Body of pancreas (tissue), 4 donors: ENCODE data around the gene XCR1. TPM values are rescaled to one million over a fixed set of nuclear protein-coding genes. Genes with fewer than 3 reads are reported as not detected.
"Not testable (repeated sequence)": the region's sequence is repeated elsewhere in the genome, so short reads cannot be mapped to it uniquely, and the experiment has no call there.

Source experiments
- ATAC-seq: fragments of 150-250 bp; one replicate; pipeline ENCODE4 v1.9.1; 2016
- DNase-seq, 4 donors: peaks; one replicate each; pipeline ENCODE4 v3.0.0-alpha.2; 2019
- H3K27ac ChIP-seq, 4 donors: fragments of 200-600 bp; sonication (generic); 1 replicate in 3 of 4; 2 replicates in 1 of 4; pipeline versions ENCODE4 v1.5.1 to v1.6.1; 2016 to 2019; ENCODE audit warnings: mild to moderate bottlenecking in 1 of 4, mixed read lengths in 1 of 4, moderate library complexity in 1 of 4
- H3K27me3 ChIP-seq, 2 donors: fragments of 200-600 bp; sonication (generic); one replicate each; pipeline ENCODE4 v1.6.0; 2016; ENCODE audit warnings: mild to moderate bottlenecking in 1 of 2
- H3K36me3 ChIP-seq, 2 donors: fragments of 200-600 bp; sonication (generic); replicated peaks in 1 of 2; 2 replicates each; pipeline ENCODE4 v1.5.1; 2016; ENCODE audit warnings: low read depth in 2 of 2; ENCODE audit not compliant: insufficient read depth in 1 of 2
- H3K4me1 ChIP-seq: fragments of 200-600 bp; sonication (generic); one replicate; pipeline ENCODE4 v1.6.0; 2016
- H3K4me3 ChIP-seq, 2 donors: fragments of 200-600 bp; sonication (generic); 1 replicate in 1 of 2; 2 replicates in 1 of 2; pipeline ENCODE4 v1.5.1; 2016 to 2019
- H3K9me3 ChIP-seq, 3 donors: fragments of 200-600 bp; sonication (generic); 1 replicate in 2 of 3; 2 replicates in 1 of 3; pipeline ENCODE4 v1.5.1; 2016
- CTCF ChIP-seq, 7 experiments: fragments of 450-650 bp in 4 of 7; fragments of 200-600 bp in 3 of 7; sonication (generic) in 3 of 7; IDR thresholded peaks; one replicate each; pipeline ENCODE4 v1.5.1; 2016 to 2019; ENCODE audit warnings: antibody characterized with exemption in 7 of 7
- POLR2A ChIP-seq, 3 donors: fragments of 450-650 bp; IDR thresholded peaks; one replicate each; pipeline ENCODE4 v1.6.1; 2016; ENCODE audit warnings: antibody characterized with exemption in 3 of 3, mild to moderate bottlenecking in 2 of 3
- WGBS, 2 donors: methylation state at CpG; one replicate each; pipeline ENCODE4 v1.1.5; 2017; 5-methylcytosine and 5-hydroxymethylcytosine counted together
- intact Hi-C: fragments of 100-400 bp; cut with DNase I; formaldehyde crosslinking; loops from one replicate; pipeline ENCODE4 v1.15.1; 2023
- total RNA-seq, 2 donors: library from RNA; depleted of rRNA; stranded (reverse); fragments of >200 nt; gene quantifications; one replicate each; pipeline ENCODE4 v1.1.0, GENCODE V29; 2016

XCR1 gene
- total RNA-seq, 2 donors from 2014 or later, result not detected

GRCh38 chr3:46010519-46011113, 16.7 kb downstream of the XCR1 start:
- DNase-seq (no peak), ATAC-seq (no peak)

GRCh38 chr3:46008058-46008457, 19.2 kb downstream of the XCR1 start:
- ATAC-seq, result no peak
- Histone ChIP-seq H3K27ac (no peak overlapping the region), H3K9me3 (no peaks in the 10 kb centered on the region), H3K27me3 (no peaks in the 10 kb centered on the region), H3K4me3 (no peak overlapping the region), H3K4me1 (no peaks in the 10 kb centered on the region), H3K36me3 (no peaks in the 10 kb centered on the region)
- WGBS, 2 donors, result 79 to 86% methylated on average over 6 of the region's 6 CpGs
- no peak for DNase-seq
- intact Hi-C loops, result no loop called here
- TF ChIP-seq POLR2A (IDR thresholded peaks at IDR 0.05) (no peak), CTCF (IDR thresholded peaks at IDR 0.05) (no peak)

More at GRCh38 chr3:46010519-46011113, 16.7 kb downstream of the XCR1 start:
- Histone ChIP-seq H3K27me3 (no peaks in the 10 kb centered on the region), H3K4me1 (no peaks in the 10 kb centered on the region), H3K9me3 (no peaks in the 10 kb centered on the region), H3K4me3 (no peak overlapping the region), H3K36me3 (no peaks in the 10 kb centered on the region), H3K27ac (no peak overlapping the region)
- intact Hi-C loops, result no loop called here
- TF ChIP-seq POLR2A (IDR thresholded peaks at IDR 0.05), result no peak
- TF ChIP-seq CTCF (IDR thresholded peaks at IDR 0.05), result no peak
- WGBS, 2 donors, result 88 to 89% methylated on average over 2 of the region's 2 CpGs

- H3K36me3 ChIP-seq, result no peaks in the 10 kb centered on the region
- no peak for ATAC-seq
- H3K27me3 ChIP-seq, result no peaks in the 10 kb centered on the region
- intact Hi-C loops, result no loop called here
- H3K9me3 ChIP-seq, result no peaks in the 10 kb centered on the region
- no peak for DNase-seq
- TF ChIP-seq CTCF (IDR thresholded peaks at IDR 0.05) (no peak), POLR2A (IDR thresholded peaks at IDR 0.05) (no peak)
- H3K4me1 ChIP-seq, result no peaks in the 10 kb centered on the region
- H3K4me3 ChIP-seq, result no peak overlapping the region
- no peak overlapping the region for H3K27ac ChIP-seq
Observed at GRCh38 chr3:46007280-46007679, 20.0 kb downstream of the XCR1 start.

GRCh38 chr3:46006238-46007032, 20.8 kb downstream of the XCR1 start:
- no peak for DNase-seq
- ATAC-seq, result peak; percentile 38
- TF ChIP-seq POLR2A (IDR thresholded peaks at IDR 0.05) (no peak), CTCF (IDR thresholded peaks at IDR 0.05) (no peak)
- no peaks in the 10 kb centered on the region for H3K27me3 ChIP-seq
- no peak overlapping the region for H3K4me3 ChIP-seq
- H3K9me3 ChIP-seq, result no peaks in the 10 kb centered on the region
- intact Hi-C loops, result no loop called here
- H3K27ac ChIP-seq, result no peak overlapping the region
- no peaks in the 10 kb centered on the region for H3K36me3 ChIP-seq
- no peaks in the 10 kb centered on the region for H3K4me1 ChIP-seq
- WGBS, 2 donors, result 76 to 86% methylated on average over 5 of the region's 5 CpGs

- DNase-seq, H3K27me3 ChIP-seq, H3K4me3 ChIP-seq, ATAC-seq, intact Hi-C loops, H3K36me3 ChIP-seq, H3K27ac ChIP-seq, H3K4me1 ChIP-seq, H3K9me3 ChIP-seq: not testable (repeated sequence)
Observed at GRCh38 chr3:46003706-46004105, 23.6 kb downstream of the XCR1 start.
